ENCODE data around the gene HK3. TPM values are rescaled to one million over a fixed set of nuclear protein-coding genes. Genes with fewer than 3 reads are reported as not detected.
"Not testable (repeated sequence)": the region's sequence is repeated elsewhere in the genome, so short reads cannot be mapped to it uniquely, and the experiment has no call there.

The HK3 gene
- total RNA-seq, 3 donors from 2014 or later = 2.5 to 5.0 (median 4.3) TPM

DNA sequence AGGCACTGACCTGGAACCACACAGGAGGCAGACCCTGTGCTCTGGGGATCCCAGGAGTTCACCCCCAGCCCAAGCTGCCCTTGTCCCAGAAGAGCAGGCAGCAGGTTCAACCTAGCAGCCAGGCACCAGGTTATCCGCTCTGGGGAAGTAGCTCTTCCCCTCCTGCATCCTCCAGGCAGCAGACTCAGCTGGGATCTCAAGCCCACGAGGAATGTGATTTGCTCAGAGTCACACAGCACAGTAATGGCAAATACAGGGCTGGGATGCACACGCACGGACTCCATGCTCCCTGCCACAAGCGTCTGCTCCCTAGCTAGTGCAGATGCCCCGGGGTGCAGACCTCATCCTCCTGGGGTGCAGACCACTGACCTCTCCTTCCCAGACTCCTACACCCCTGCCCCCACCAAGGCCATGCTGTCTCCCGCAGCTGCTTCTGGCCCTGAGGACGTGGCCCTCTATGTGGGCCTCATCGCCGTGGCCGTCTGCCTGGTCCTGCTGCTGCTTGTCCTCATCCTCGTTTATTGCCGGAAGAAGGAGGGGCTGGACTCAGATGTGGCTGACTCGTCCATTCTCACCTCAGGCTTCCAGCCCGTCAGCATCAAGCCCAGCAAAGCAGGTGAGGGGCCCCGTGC lies 25.5 kb downstream of the HK3 start:
- TF ChIP-seq, protein P1, sequence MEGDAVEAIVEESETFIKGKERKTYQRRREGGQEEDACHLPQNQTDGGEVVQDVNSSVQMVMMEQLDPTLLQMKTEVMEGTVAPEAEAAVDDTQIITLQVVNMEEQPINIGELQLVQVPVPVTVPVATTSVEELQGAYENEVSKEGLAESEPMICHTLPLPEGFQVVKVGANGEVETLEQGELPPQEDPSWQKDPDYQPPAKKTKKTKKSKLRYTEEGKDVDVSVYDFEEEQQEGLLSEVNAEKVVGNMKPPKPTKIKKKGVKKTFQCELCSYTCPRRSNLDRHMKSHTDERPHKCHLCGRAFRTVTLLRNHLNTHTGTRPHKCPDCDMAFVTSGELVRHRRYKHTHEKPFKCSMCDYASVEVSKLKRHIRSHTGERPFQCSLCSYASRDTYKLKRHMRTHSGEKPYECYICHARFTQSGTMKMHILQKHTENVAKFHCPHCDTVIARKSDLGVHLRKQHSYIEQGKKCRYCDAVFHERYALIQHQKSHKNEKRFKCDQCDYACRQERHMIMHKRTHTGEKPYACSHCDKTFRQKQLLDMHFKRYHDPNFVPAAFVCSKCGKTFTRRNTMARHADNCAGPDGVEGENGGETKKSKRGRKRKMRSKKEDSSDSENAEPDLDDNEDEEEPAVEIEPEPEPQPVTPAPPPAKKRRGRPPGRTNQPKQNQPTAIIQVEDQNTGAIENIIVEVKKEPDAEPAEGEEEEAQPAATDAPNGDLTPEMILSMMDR (IDR thresholded peaks at IDR 0.05) = no peak
- no peak for TF ChIP-seq POLR2A (IDR thresholded peaks at IDR 0.05)
- TF ChIP-seq POLR2AphosphoS5 (IDR thresholded peaks at IDR 0.05) = no peak
- no peaks in the 10 kb centered on the region for H3K36me3 ChIP-seq
- peaks cover 0 to 40% of the 10 kb centered on the region in 2 donors for H3K27me3 ChIP-seq

GRCh38 chr5:176873011-176873410 lies 26.1 kb downstream of the HK3 start:
- H3K27ac ChIP-seq; H3K4me3 ChIP-seq; H3K36me3 ChIP-seq; intact Hi-C loops (cut with DNase I; ENCODE audit: low total_unique reads); H3K9me3 ChIP-seq; DNase-seq (ENCODE audit: low spot score in 2 of 2); H3K4me1 ChIP-seq: not testable (repeated sequence)
- H3K27me3 ChIP-seq = peaks cover 0 to 40% of the 10 kb centered on the region in 2 donors

More for the DNA sequence above, 25.5 kb downstream of the HK3 start:
- Histone ChIP-seq H3K4me1 (no peaks in the 10 kb centered on the region), H3K9me3 (no peaks in the 10 kb centered on the region), H3K27ac (no peak overlapping the region), H3K4me3 (no peak overlapping the region)
- DNase-seq (ENCODE audit: low spot score in 2 of 2) = no peak
- intact Hi-C loops (cut with DNase I; ENCODE audit: low total_unique reads) = no loop called here

GRCh38 chr5:176872586-176872985 lies 26.6 kb downstream of the HK3 start:
- H3K4me3 ChIP-seq; H3K36me3 ChIP-seq; H3K27ac ChIP-seq; intact Hi-C loops (cut with DNase I; ENCODE audit: low total_unique reads); DNase-seq (ENCODE audit: low spot score in 2 of 2); H3K4me1 ChIP-seq; H3K9me3 ChIP-seq: not testable (repeated sequence)
- peaks cover 0 to 39% of the 10 kb centered on the region in 2 donors for H3K27me3 ChIP-seq

DNA sequence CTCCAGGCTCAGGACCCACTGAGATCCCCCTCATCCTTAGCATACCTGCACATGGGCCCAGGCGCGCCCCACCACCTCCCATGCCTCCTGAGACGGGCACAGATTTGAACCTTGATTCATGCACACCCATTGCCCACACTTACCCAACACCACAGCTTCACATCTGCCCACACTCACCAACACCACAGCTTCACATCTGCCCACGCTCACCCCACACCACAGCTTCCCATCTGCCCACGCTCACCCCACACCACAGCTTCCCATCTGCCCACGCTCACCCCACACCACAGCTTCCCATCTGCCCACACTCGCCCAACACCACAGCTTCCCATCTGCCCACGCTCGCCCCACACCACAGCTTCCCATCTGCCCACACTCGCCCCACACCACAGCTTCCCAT lies 28.5 kb downstream of the HK3 start:
- H3K27me3 ChIP-seq = peaks cover 0 to 39% of the 10 kb centered on the region in 2 donors
- H3K4me3 ChIP-seq; H3K36me3 ChIP-seq; H3K9me3 ChIP-seq; H3K4me1 ChIP-seq; intact Hi-C loops (cut with DNase I; ENCODE audit: low total_unique reads); H3K27ac ChIP-seq; DNase-seq (ENCODE audit: low spot score in 2 of 2): not testable (repeated sequence)

GRCh38 chr5:176870110-176870591 lies 29.0 kb downstream of the HK3 start:
- intact Hi-C loops (cut with DNase I; ENCODE audit: low total_unique reads) = no loop called here
- DNase-seq (ENCODE audit: low spot score in 2 of 2) = no peak
- H3K9me3 ChIP-seq = no peaks in the 10 kb centered on the region
- peaks cover 0 to 40% of the 10 kb centered on the region in 2 donors for H3K27me3 ChIP-seq
- TF ChIP-seq POLR2AphosphoS5 (IDR thresholded peaks at IDR 0.05) (no peak), POLR2A (IDR thresholded peaks at IDR 0.05) (no peak)
- TF ChIP-seq, protein P1 (IDR thresholded peaks at IDR 0.05) = no peak
- no peaks in the 10 kb centered on the region for H3K36me3 ChIP-seq
- no peak overlapping the region for H3K4me3 ChIP-seq
- H3K4me1 ChIP-seq = no peaks in the 10 kb centered on the region
- H3K27ac ChIP-seq = no peak overlapping the region

DNA sequence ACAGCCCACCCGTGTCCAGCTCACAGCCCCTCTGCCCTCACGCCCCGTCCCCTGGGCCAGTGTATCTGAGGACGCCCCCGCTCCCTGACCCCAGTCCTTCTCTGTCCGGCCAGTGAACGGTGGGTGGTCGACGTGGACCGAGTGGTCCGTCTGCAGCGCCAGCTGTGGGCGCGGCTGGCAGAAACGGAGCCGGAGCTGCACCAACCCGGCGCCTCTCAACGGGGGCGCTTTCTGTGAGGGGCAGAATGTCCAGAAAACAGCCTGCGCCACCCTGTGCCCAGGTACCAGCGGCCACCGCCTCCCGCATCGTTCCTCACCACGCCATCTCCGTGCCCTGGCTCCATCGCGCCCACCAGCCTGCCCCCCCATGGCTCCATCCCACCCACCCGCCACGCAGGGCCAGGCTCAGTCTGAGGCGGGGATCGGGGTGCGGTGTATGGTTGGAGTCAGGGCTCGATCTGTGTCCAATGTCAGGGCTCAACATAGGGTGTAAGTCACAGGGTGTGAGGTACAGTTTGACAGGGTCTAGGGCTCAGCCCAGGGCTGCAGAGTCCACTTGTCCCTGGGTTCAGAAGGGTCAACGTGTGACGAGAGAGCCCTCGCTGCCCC lies 29.5 kb downstream of the HK3 start:
- Histone ChIP-seq H3K27ac (no peak overlapping the region), H3K27me3 (peaks cover 0 to 45% of the 10 kb centered on the region in 2 donors), H3K36me3 (no peaks in the 10 kb centered on the region), H3K4me1 (no peaks in the 10 kb centered on the region), H3K4me3 (no peak overlapping the region), H3K9me3 (no peaks in the 10 kb centered on the region)
- TF ChIP-seq POLR2AphosphoS5 (IDR thresholded peaks at IDR 0.05) (no peak), POLR2A (IDR thresholded peaks at IDR 0.05) (no peak)
- TF ChIP-seq, protein P1 (IDR thresholded peaks at IDR 0.05) = no peak
- no peak for DNase-seq (ENCODE audit: low spot score in 2 of 2)
- intact Hi-C loops (cut with DNase I; ENCODE audit: low total_unique reads) = no loop called here
